GM20431 (cell line): Measurements from ENCODE around the gene NPC2.
"Not testable (repeated sequence)": the region's sequence is repeated elsewhere in the genome, so short reads cannot be mapped to it uniquely, and the experiment has no call there.

Source experiments
- in situ Hi-C: fragments of 300-500 bp; cut with MseI, MboI; formaldehyde crosslinking; loops from one replicate; pipeline ENCODE4 v1.15.0; 2020; ENCODE audit warnings: low sequenced_read_pairs; ENCODE audit not compliant: unreplicated experiment

NPC2 gene

DNA sequence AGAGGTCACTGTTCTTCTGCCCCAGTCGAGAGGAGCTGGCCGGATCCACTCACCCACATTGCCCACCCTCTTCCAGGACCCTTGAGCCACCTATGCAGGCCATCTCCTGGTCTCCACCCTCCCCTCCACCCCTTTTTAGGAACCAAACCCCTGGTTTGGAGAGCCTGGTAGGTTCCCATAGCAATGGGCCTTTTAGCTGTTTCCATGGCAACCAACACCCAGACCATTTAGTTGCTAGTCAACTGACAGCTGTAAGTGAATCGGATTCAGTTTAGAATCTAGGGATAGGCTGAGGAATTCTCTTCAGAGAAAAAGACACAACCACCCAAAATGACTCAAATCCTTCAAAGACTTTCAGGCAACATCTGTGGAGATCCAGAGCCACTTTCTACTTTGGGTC, 16.5 kb downstream of the NPC2 start:
- in situ Hi-C loops = loop anchor here (25.0 kb wide), 1 partner anchor 114 kb away; no protein-coding TSS in a partner anchor

DNA sequence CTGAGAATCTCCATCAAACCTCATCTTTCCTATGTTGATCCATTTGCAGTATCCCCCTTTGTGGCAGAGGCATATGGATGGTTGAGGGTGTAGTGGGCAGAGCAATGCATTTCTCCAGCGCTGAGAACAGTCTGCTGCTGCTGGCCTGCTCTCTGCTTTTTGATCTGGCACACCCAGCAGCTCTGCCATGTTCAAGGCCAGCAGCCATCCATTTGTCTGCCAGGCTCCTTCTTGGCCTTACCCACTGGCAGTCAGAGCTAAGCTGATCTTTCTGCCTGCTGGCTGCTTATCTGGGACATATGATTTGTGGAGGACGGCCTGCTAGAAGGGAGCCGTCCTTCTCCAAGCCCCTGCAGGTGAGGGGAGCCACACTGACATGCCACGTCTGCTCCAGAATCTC, 17.0 kb downstream of the NPC2 start:
- in situ Hi-C loops = loop anchor here (25.0 kb wide), 1 partner anchor 114 kb away; no protein-coding TSS in a partner anchor

DNA sequence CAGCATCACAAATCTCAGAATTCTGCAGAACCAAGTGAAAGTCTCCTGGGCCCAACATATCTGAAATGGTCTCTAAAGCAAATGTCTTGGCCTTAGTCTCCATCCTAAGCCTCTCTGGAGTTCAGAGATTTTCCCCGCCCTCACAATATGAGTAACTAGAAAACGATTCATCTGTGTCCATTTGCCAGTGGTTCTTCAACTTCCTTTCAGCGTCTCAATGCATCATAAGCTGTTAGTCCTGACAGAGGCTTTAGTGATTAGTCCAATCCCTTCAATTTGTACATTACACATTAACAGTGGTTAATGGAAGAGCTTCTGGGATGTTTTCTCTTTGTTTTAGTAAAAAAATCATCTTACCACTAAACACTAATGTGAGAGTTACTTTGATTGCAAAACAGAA, 17.4 kb downstream of the NPC2 start:
- in situ Hi-C loops = loop anchor here (25.0 kb wide), 1 partner anchor 113 kb away; no protein-coding TSS in a partner anchor

DNA sequence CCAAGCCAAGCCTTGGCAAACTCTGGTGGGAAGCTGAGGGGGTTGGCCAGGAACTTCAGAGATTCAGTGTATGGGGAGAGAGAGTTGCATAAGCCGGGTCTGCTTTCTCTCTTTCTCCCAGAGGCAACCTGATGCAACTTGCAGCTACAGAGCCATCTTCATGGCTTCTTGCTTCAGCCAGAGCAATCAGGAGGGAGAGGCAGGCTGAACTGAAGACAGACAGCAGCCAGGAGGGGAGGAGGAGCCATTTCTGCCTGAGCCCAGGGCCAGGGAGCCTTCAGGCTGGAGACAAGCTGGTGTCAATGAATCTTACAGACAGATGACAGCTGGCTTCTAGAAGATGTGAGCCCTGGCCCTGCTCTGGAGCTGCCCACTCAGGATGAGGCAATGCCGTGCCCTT, 18.7 kb downstream of the NPC2 start:
- in situ Hi-C loops = no loop called here

DNA sequence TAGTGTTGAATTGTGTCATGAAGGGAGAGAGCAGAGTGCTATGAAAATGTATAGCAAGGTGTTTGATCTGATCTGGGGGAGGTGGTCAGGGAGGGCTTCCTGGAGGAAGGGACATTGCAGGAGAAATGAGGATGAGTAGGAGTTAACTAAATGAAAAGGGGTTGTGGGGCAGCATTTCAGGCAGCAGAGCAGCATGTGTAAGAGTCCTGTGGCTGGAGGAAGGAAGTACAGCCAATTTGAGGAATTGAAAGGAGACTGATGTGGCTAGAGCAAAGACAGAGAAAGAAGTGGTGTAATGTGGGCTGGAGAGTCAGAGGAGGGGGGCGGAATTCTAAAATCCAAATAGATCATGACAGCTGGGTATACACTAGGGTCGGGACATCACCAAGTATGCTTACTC, 20.5 kb downstream of the NPC2 start:
- in situ Hi-C loops = no loop called here

DNA sequence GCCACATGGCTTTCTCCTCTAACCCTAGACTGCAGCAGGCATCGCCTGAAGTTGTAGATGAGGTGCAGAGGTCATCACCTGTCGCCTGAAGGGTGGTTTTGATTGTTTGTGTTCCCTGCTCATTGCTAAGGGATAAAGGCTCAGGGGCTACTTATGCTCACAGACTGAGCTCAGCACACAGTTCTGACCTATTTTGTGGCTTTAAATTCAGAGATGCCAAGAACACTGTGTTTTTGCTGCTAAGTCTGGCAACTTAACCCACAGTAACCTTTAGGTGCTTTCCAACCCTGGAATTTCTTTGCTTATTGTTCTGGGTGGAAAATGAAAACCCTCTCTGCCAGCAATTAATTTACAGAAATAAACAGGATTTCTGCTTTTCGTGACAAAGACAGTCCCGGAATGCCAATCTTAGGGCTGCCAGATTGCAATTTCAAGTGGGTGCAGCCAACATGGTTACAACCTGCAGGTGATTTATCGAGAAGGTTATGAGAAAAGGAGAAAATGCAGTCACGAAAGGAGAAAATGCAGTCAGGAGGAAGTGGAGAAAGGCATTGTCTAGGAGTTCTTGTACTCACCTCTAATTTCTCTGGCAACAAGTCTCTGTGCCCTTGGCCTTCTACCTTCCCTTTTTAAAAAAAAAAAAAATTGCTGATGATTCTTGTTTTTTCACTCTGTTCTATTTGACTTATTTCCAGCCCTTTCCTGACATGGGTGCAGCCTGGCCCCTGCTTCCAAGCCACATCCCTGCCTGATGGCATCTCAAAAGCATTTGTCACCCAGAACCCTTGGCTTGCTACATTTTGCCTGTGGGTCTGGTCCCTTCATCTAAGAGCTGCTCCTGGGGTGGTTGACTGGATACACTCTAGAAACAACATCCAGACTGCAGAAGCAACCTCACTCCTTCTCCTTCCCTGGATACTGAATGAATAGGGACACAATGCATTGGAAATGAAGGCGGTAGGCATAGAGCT, 23.3 kb downstream of the NPC2 start:
- in situ Hi-C loops = no loop called here

DNA sequence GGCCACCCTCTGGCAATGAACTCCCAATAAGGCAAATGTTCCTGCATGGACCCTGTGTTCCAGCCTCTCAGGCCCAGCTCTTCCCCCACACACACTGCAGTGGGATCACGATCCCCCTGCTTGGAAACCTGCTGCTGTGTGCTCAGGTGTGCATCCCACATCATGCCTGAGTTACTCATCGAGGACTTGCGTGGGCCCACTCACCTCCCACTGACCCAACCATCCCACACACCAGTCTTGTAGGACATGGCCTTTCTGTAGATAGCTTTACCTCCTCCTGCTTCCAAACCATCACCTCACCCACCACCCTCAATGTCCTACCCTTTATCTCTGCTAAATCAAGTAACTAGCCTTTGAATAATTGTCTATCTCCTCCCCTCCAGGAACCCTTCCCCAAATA, 24.6 kb downstream of the NPC2 start:
- in situ Hi-C loops = no loop called here

DNA sequence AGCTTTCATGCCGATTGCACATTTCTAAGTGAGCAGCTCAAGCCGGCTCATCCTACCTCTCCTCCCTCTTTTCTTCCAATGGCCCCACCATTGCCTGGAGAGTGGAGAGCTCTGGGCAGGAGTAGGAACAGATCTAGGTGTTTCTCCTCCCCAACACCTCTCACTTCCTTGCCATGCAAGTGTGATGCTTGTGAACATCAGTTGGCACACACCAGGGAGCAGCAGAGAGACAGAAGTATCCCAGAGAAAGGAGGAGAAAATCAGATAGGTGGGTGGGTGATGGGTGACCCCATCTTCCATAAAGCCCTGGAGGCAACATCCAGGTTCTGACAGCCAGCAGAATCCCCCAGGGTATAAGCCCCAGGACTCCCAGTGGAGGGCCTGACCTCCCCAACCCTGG, 27.8 kb downstream of the NPC2 start:
- in situ Hi-C loops = no loop called here

DNA sequence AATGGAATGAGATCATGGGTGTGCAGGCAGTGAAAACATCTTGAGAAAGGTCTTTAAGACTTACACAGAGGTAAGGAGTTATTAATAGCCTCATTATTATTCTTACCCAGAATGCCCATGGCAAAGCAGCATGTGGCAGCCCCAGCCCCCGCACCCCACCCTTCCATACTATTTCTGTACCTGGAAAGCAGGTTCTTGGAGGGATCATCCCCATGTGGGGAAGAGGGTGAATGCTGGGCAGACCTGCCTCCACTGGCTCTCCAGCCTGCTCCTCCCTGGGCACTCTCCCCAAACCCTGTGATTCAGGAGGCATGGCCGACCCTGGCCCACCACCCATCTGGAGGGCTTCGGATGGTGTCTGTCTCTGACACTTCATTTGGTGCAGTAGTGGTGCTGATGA, 28.3 kb downstream of the NPC2 start:
- in situ Hi-C loops = no loop called here

DNA sequence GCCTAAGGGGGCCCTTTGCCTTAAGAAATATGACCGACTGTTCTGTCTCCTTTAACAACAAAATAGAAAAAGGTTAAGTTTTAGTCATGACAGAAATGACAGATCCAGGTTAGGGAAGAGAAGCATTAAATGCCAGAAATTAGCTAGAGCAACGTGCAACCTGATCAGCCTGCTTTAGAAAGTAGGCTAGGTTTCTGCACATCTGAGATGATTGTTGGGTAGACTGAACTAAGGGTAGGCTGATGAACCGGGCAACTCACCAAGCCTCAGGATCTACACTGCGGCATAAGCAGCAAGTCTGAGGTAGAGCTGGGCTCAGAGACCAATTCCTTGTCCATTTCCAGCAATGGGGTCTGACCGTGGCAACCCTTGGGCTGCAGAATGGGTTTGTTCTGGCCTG, 29.4 kb downstream of the NPC2 start:
- in situ Hi-C loops = no loop called here

DNA sequence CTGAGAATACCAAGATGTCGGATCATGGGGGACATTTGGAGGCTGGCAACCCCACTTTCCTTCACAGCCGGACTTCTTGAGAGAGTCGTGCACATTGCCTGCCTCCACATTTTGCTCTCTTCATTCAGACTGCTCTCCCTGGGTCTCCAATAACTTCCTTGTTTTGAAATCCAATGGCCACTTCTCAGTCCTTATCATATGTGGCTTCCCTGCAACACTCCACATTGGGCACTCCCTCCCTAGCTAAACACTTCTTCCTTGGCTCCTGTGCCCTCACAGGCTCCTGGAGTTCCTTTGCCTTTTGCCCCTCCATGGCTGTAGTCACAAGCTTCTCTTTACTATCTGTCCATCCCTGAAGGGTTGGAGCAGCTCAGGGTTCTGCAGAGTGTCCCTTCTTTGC, 30.1 kb downstream of the NPC2 start:
- in situ Hi-C loops = no loop called here

DNA sequence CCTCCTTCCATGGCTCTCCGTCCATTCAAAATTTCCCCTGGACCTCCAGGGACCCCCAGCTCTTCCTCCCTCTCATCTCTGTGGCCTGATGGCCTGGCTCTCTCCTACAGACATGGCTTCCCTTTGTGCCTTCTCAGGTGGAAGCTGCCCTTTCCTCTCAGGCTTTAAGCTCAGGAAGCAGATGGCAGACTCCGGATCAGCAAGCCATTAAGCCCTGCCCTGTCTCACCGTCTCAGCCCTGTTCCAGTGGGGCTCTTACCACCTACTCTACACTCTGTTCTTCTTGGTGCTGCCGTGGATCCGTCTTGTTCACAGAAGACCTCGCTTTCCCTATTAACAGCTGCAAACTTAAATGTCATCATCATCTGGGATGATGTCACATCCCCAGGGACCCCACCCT, 33.1 kb downstream of the NPC2 start:
- in situ Hi-C loops = no loop called here

DNA sequence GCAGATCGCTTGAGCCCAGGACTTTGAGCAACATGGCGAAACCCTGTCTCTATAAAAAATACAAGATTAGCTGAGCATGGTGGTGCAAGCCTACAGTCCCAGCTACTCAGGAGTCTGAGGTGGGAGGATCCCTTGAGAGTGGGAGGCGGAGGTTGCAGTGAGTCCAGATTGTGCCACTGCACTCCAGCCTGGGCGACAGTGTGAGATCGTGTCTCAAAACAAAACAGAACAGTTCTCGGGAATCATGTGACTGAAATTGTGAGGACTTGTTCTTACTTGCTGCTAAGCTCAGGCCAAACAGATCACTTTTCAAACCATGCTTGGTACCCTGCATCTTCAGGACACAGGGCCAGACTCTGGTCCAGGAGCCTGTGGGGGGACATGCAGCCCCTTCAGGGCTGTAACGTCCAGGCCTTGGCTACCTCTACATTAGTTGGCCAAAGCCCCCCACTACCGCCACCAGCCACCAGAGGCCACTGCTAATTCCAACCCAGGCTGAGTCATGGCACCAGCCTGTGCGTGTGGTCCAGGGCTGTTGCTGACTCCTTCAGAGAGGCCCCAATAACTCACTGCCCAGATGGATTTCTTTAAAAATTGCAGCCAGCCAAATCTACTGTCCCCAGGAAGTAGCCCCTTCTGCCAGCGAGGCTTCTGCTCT, 33.7 kb downstream of the NPC2 start:
- in situ Hi-C loops = no loop called here

DNA sequence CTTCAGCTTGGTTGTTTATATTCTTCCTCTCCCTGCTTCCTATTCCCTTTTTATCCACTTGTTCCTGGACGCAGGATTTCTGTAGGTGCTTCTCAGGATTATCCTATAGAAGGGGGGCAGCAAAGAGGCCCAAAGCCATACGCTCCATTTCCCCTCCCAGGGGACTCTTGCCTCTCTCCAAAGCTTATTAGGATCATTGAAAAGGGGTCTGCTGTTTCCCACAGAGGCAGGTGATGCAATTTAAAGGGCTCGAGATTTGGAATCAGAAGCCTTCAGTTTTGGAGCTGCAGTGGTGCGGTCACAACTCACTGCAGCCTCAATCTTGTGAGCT, 35.6 kb downstream of the NPC2 start:
- in situ Hi-C loops = no loop called here

DNA sequence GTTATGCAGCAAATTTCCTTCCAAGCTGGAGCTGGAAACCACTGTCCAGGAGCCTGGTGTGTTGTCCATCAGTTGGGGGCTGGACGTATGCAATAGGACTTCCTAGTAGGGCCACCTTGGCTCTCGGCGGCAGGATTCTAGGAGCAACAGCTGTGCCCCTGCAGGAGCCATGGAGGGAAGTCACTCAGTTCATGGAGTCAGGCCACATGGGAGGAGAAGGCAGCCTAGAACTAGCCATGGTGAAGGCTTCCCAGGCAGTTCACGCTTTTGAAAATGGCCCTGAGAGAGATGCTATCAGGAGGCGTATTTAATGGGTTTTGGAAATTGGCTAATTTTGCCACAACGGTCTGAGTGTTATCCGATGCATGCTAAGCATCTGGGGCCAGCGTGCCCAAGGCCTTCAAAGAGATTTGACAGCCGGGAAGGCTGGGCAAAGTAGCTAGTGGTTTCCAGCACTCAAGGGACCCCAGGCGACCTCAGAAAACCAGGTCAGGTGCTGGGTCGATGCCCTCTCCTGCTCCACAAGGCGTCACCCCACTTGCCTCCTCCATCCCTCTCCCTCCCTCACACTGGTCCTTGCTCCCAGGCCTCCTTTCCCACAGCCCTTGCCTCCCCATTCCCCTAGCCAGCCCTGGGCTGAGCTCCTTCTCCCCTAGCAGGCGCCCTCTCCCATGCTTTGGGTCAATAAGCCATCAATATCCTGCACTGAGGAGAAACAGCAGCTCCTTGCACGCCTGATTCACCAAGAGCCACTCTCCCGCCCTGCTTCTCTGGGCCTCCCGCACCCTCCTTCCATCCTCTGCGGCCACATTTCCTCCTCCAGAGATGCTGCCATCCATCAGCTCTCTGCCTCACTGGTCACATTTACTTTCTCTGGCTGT, 36.2 kb downstream of the NPC2 start:
- in situ Hi-C loops = no loop called here

DNA sequence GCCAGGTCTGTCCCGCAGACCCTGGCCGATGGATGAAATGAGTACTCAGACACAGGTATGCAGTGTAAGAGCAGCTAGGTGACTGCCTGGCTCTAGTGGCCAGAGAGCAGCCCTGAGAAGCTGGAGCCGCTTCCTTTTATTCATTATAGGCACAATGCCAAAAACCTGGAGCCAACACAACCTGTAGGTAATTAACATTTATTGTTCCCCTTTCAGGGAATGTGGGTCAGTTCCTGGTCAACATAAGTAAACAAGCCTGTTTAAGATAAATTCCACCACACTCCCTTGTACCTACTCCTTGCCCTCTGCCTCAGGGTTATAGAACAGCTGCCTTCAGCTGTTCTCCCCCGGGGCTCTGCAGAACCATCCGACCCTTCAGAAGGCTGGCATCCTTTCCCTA, 38.7 kb downstream of the NPC2 start:
- in situ Hi-C loops = not testable (repeated sequence)

DNA sequence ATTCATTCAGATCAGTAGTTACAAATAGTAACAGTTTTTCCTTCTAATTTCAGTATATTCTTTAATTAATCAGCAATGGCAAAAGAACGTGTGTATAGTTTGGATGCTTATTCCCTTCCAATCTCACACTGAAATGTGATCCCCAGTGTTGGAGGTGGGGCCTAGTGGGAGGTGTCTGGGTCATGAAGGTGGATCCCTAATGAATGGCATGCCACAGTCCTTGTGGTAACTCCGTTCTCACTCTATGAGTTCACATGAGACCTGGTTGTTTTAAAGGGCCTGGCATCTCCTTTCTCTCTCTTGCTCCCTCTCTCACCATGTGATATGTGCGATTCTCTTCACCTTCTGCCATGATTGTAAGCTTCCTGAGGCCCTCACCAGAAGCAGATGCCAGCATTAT, 48.2 kb downstream of the NPC2 start:
- in situ Hi-C loops = no loop called here

DNA sequence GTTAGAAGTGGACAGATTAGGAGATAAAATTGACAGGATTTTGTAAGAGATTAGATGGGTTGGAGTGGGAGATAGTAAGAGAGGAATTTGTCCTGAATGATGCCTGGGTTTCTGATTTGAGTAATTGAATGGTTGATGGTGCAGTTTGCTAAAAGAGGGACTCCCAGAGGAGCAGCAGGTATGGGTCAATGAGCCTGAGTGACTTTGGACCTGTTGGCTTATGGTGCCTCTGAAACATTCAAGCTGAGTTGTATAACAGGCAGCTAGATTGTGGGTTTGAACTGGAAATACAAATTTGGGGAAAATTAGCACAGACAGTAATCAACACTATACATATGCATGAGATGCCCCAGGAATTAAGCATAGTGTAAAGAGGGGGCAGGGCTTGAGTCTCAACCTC, 50.3 kb downstream of the NPC2 start:
- in situ Hi-C loops = no loop called here

DNA sequence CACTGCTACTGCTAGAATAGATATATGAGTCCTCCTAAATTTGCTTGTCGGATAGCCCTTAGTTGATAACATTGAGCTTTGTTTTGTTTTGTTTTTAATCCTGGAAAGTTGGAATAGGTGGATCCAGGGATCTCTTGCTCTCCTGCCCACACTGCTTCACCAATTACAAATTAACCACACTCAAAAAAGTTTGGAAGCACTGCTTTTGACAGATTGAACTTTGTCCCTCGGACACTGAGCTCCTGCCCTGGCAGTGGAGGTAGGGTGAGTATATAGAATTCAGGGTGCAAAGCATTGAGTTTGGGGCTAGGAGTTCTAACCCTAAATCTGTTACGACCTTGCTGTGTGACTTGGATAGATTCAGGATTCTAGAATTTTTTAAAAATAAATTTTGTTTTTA, 52.0 kb downstream of the NPC2 start:
- in situ Hi-C loops = no loop called here

DNA sequence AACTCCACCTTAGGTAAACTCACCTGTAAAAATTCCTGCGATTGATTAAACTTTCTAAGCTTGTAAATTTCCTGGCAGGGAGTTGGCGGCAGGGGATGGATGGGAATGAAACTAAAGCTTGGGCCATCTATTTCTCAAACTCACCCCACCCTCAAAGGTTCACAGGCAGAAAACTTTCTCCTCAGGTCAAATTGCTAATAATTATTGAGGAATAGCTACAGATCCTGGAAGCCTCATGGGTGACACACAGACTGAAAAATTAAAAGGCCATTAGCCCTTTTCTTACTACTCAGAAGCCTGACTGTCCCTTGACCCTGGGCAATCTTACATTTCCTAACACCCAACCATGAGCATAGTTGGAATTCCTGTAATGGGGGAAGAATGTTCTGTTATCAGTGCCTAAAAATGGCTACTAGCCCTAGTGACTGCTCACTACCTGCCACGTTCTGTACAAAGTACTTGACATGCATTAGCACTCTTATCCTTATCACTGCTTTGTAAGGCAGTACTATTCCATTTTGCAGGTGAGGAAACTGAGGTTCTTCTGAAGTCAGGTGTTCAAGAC, 54.7 kb downstream of the NPC2 start:
- in situ Hi-C loops = no loop called here
